GM12801 (cell line): ENCODE results near the gene SORCS2.

Experiments
- CTCF ChIP-seq: IDR thresholded peaks from one replicate; pipeline ENCODE4 v1.5.1; 2011; ENCODE audit warnings: control low read depth; ENCODE audit not compliant: insufficient read length; ENCODE audit errors: extremely low read depth

SORCS2 gene

GRCh38 chr4:7514789-7515188, 322.5 kb downstream of the SORCS2 start:
- TF ChIP-seq CTCF = no peak

- no peak for TF ChIP-seq CTCF
These were observed 323.1 kb downstream of the SORCS2 start for GRCh38 chr4:7515390-7515902.

- no peak for TF ChIP-seq CTCF
These were observed 323.9 kb downstream of the SORCS2 start for GRCh38 chr4:7516096-7516772.

GRCh38 chr4:7516773-7517144, 324.4 kb downstream of the SORCS2 start:
- no peak for TF ChIP-seq CTCF

- TF ChIP-seq CTCF = no peak
These were observed 326.7 kb downstream of the SORCS2 start for GRCh38 chr4:7518871-7519637.

GRCh38 chr4:7519638-7520376, 327.5 kb downstream of the SORCS2 start:
- no peak for TF ChIP-seq CTCF

- no peak for TF ChIP-seq CTCF
These were observed 329.3 kb downstream of the SORCS2 start for GRCh38 chr4:7521666-7522065.
